Hepatic stellate cell (primary cell): Measurements from ENCODE around the gene BTBD10.

Source experiments
- DNase-seq: peaks from one replicate; pipeline ENCODE4 v3.0.0; 2011; ENCODE audit warnings: low spot score

BTBD10 gene

GRCh38 chr11:13338427-13339069, 124.5 kb downstream of the BTBD10 start:
- peak; percentile 65 for DNase-seq

- DNase-seq: peak; percentile 56
Observed at GRCh38 chr11:13338019-13338426, 125.0 kb downstream of the BTBD10 start.
